ENCODE data around the gene UBE3C.
"Not testable (repeated sequence)": the region's sequence is repeated elsewhere in the genome, so short reads cannot be mapped to it uniquely, and the experiment has no call there.

The UBE3C gene

DNA sequence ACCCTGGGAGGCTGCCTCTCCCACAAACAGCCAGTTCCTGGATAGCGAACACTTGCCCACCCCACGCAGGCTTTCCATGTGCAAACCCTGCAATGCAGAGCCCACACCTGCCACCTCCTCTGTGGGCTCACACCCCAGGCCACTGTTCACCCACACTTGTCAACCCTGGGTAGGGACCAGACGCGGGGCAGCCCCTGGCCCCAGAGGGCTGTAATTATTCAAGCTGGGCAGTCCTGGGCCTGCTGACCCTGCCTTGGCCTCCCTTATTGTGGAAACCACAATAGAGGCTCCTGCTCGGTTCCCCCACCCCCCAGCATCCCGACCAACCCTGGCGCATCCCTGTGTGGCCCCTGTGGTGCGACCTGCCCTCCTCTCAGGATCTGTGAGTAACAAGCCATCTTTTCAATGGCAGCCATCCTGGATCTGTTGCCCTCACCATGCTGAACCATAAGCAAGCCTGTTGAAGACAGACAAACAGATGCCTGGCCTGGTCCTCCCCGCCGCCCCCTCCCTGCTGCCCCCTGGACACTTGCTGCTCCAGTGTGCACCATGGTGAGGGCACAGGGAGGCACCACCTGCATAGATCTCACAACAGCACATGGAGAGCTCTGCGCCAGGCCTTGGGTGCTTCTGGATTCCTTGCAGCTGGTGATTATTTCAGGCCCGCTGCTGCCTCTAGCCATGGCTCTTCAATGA lies 15.8 kb upstream of the UBE3C start:
- Mint-ChIP-seq H3K27ac (no peak overlapping the region), H3K27me3 (no peaks in the 10 kb centered on the region), H3K4me3 (no peak overlapping the region), H3K9me3 (peaks cover under 1 to 2% of the 10 kb centered on the region in 2 donors), H3K4me1 (no peaks in the 10 kb centered on the region)
- ATAC-seq (no peak), DNase-seq (no peak)

- no peaks in the 10 kb centered on the region for H3K4me1 Mint-ChIP-seq
- peaks cover 8% of the 10 kb centered on the region for H3K27me3 Mint-ChIP-seq
- H3K27ac Mint-ChIP-seq: no peak overlapping the region
- H3K9me3 Mint-ChIP-seq: no peaks in the 10 kb centered on the region
- DNase-seq (no peak), ATAC-seq (no peak)
- no peak overlapping the region for H3K4me3 Mint-ChIP-seq
Observed at GRCh38 chr7:157124690-157125089, 14.0 kb upstream of the UBE3C start.

GRCh38 chr7:157125376-157126223 lies 13.1 kb upstream of the UBE3C start:
- Mint-ChIP-seq H3K9me3 (no peaks in the 10 kb centered on the region), H3K27ac (no peak overlapping the region), H3K4me1 (no peaks in the 10 kb centered on the region), H3K27me3 (peaks cover 15% of the 10 kb centered on the region), H3K4me3 (no peak overlapping the region)
- ATAC-seq (peak; percentile 20), DNase-seq (no peak)

GRCh38 chr7:157126921-157127320 lies 11.8 kb upstream of the UBE3C start:
- no peak for DNase-seq
- no peaks in the 10 kb centered on the region for H3K9me3 Mint-ChIP-seq
- ATAC-seq: no peak
- H3K4me3 Mint-ChIP-seq: no peak overlapping the region
- peaks cover 15% of the 10 kb centered on the region for H3K27me3 Mint-ChIP-seq
- H3K4me1 Mint-ChIP-seq: no peaks in the 10 kb centered on the region
- no peak overlapping the region for H3K27ac Mint-ChIP-seq

DNA sequence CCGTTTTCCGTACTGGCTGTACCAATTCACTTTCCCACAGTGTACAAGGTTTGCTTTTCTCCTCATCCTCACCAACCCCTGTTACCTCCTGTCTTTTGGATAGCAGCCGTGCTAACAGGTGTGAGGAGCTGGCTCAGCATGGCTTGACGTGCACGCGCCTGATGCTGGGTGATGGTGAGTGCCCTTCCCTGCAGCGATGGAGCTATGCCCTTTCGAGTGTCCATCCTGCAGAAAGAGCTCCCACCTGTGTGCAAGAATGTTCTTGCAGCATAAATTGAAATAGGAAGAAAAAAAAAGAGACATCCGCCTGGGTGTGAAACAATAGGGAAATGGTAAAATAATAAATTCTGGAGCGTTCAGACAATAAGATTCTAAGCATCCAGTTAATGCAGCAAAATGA lies 9.5 kb upstream of the UBE3C start:
- DNase-seq: no peak
- Mint-ChIP-seq H3K4me3 (no peak overlapping the region), H3K4me1 (no peaks in the 10 kb centered on the region), H3K27me3 (peaks cover 15% of the 10 kb centered on the region), H3K27ac (no peak overlapping the region), H3K9me3 (no peaks in the 10 kb centered on the region)
- ATAC-seq: no peak

GRCh38 chr7:157129907-157130460 lies 8.7 kb upstream of the UBE3C start:
- Mint-ChIP-seq H3K27ac (no peak overlapping the region), H3K4me1 (no peaks in the 10 kb centered on the region), H3K9me3 (no peaks in the 10 kb centered on the region), H3K4me3 (no peak overlapping the region), H3K27me3 (peaks cover 15% of the 10 kb centered on the region)
- no peak for ATAC-seq
- no peak for DNase-seq

DNA sequence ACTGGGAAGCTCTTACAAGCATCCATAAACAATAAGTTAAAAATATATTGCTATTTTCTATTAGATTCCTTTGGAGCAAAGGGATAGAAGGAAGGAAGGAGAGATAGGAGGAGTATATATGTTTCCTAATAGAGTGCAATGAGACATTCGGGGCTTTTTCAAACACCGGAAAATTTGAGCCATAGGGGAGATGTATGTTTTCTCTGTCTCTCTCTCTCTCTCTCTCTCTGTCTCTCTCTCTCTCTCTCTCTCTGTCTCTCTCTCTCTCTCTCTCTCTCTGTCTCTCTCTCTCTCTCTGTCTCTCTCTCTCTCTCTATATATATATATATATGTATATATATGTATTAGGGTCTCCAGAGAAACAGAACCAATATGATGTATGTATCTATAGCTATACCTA lies 7.9 kb upstream of the UBE3C start:
- DNase-seq, H3K27ac Mint-ChIP-seq, H3K4me1 Mint-ChIP-seq, ATAC-seq, H3K4me3 Mint-ChIP-seq, H3K9me3 Mint-ChIP-seq: not testable (repeated sequence)
- peaks cover 15% of the 10 kb centered on the region for H3K27me3 Mint-ChIP-seq

GRCh38 chr7:157132796-157133195 lies 5.9 kb upstream of the UBE3C start:
- Mint-ChIP-seq H3K9me3 (no peaks in the 10 kb centered on the region), H3K27me3 (peaks cover 15% of the 10 kb centered on the region)

DNA sequence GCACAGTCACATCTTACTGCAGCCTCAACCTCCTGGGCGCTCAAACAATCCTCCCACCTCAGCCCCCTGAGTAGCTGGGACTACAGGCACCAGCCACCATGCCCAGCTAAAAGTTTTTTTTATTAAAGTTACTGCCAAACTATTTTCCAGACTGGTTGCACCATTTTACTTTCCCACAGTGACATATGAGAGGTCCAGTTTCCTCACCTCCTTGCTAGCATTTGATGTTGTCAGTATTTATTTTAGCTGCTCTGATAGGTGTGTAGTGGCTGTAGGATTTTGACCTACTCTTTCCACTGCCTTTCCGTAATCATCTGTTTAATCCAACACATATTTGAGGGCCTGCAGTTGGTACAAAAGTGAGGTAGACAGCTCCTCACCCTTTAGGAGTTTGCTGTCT lies 5.4 kb upstream of the UBE3C start:
- peaks cover 7% of the 10 kb centered on the region for H3K4me1 Mint-ChIP-seq
- H3K27me3 Mint-ChIP-seq: peaks cover 15% of the 10 kb centered on the region
- no peak overlapping the region for H3K27ac Mint-ChIP-seq
- no peak overlapping the region for H3K4me3 Mint-ChIP-seq
- no peaks in the 10 kb centered on the region for H3K9me3 Mint-ChIP-seq
- no peak for ATAC-seq
- DNase-seq: no peak

More at GRCh38 chr7:157132796-157133195, 5.9 kb upstream of the UBE3C start:
- no peak overlapping the region for H3K27ac Mint-ChIP-seq
- no peak overlapping the region for H3K4me3 Mint-ChIP-seq
- ATAC-seq (no peak), DNase-seq (no peak)
- peaks cover 7% of the 10 kb centered on the region for H3K4me1 Mint-ChIP-seq

DNA sequence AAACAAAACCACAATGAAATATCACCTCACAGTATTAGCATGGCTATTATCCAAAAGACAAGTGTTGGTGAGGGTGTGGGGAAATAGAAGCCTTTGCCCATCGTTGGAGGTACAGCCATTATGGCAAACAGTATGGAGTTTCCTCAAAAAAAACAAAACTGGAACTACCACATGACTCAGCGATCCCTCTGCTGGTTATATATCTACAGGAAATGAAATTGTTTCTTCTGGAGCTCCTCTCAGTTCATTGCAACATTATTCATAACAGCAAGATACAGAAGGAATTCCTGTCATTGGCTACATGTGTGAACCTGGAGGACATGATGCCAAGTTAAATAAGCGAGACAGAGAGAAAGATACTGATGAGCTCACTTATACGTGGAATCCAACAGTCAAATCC lies 2.4 kb upstream of the UBE3C start:
- peak overlapping the region in 1 of 2 donors; percentile 23 for H3K4me3 Mint-ChIP-seq
- H3K27me3 Mint-ChIP-seq: no peaks in the 10 kb centered on the region
- DNase-seq (no peak), ATAC-seq (no peak)
- H3K9me3 Mint-ChIP-seq: no peaks in the 10 kb centered on the region
- no peak overlapping the region for H3K27ac Mint-ChIP-seq
- peaks cover 22% of the 10 kb centered on the region for H3K4me1 Mint-ChIP-seq

DNA sequence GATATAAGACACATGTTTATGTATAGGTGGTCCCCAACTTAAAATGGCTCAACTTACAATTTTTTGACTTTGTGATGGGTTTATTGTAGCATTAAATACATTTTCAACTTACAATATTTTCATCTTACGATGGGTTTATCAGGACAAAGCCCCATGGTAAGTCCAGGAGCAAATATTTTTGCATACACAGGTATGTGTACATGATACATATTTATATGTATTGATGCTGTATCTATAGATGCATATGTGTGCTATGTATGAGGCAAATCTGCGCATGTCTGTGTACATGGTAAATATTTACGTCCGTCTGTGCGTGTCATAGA lies 664 bp upstream of the UBE3C start:
- Mint-ChIP-seq H3K27me3 (no peaks in the 10 kb centered on the region), H3K27ac (peak overlapping the region; percentile 84 to 97), H3K9me3 (no peaks in the 10 kb centered on the region), H3K4me1 (peaks cover 39% of the 10 kb centered on the region), H3K4me3 (peak overlapping the region; percentile 84 to 89)
- no peak for DNase-seq
- no peak for ATAC-seq

GRCh38 chr7:157139111-157139809 lies 534 bp downstream of the UBE3C start:
- ATAC-seq: peak; percentile 76
- peak overlapping the region; percentile 73 to 87 for H3K4me3 Mint-ChIP-seq
- H3K4me1 Mint-ChIP-seq: peaks cover 51% of the 10 kb centered on the region
- peak overlapping the region; percentile 89 to 95 for H3K27ac Mint-ChIP-seq
- no peaks in the 10 kb centered on the region for H3K27me3 Mint-ChIP-seq
- H3K9me3 Mint-ChIP-seq: no peaks in the 10 kb centered on the region
- DNase-seq: no peak

DNA sequence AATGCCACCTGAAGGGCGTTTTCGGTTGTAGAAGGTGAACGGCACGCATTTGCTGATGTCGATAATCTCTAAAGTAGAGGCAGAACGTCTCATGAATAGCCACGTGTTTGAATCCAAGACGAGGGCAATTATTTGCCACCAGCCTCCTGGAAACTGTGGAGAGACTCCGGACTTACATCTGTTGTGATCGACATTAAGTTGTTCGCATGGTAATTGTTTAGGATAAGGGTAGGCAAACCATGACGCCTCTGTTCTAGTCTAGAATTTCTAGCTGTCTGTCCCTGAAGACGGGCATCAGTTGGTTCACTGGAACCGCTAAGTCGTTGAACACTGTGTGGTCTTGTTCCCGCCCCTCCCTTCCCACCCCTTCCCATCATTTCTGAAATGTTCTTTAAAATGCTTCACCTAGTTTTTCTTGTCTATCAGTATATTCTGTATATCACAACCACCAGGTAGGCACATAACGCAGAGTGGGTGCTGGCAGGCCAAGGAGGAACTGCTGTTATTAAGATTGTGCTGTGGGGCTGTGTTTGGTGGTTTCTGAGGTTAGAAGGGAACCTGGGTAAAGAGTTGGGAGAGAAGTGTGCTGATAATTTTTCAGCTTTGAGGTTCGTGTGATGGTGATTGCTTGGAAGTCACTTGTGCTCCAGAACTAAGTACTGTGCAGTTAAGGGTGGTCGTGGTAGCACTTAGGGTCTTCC lies 1.2 kb downstream of the UBE3C start:
- ATAC-seq (no peak), DNase-seq (no peak)
- Mint-ChIP-seq H3K27ac (peak overlapping the region; percentile 89 to 95), H3K9me3 (no peaks in the 10 kb centered on the region), H3K27me3 (no peaks in the 10 kb centered on the region), H3K4me3 (peak overlapping the region; percentile 73 to 87), H3K4me1 (peaks cover 58% of the 10 kb centered on the region)

GRCh38 chr7:157140511-157140905 lies 1.8 kb downstream of the UBE3C start:
- Mint-ChIP-seq H3K9me3 (no peaks in the 10 kb centered on the region), H3K27ac (peak overlapping the region; percentile 63 to 65), H3K4me1 (peaks cover 61% of the 10 kb centered on the region), H3K27me3 (no peaks in the 10 kb centered on the region), H3K4me3 (peak overlapping the region; percentile 73 to 87)
- DNase-seq: no peak
- ATAC-seq: no peak

- DNase-seq (no peak), ATAC-seq (no peak)
- H3K4me3 Mint-ChIP-seq: peak overlapping the region in 1 of 2 donors; percentile 8
- no peaks in the 10 kb centered on the region for H3K27me3 Mint-ChIP-seq
- peaks cover 67% of the 10 kb centered on the region for H3K4me1 Mint-ChIP-seq
- no peaks in the 10 kb centered on the region for H3K9me3 Mint-ChIP-seq
- H3K27ac Mint-ChIP-seq: no peak overlapping the region
Observed at GRCh38 chr7:157141525-157142060, 2.9 kb downstream of the UBE3C start.
